MM.1S (cell line): ENCODE data around the gene CSRNP3.

Experiments
- CTCF ChIP-seq: fragments of 300-600 bp; sonication (generic); IDR thresholded peaks from 2 replicates; pipeline ENCODE4 v1.5.1; 2016; ENCODE audit warnings: antibody characterized with exemption, low read length, mixed read lengths
- EZH2phosphoT487 ChIP-seq: fragments of 300-600 bp; sonication (generic); IDR thresholded peaks from 2 replicates; pipeline ENCODE4 v1.6.1; 2018; ENCODE audit warnings: antibody characterized with exemption, low read length

- TF ChIP-seq EZH2phosphoT487 (no peak), CTCF (no peak)
Observed at GRCh38 chr2:165466386-165466785, 3.1 kb upstream of the CSRNP3 start.
